Measurements from ENCODE around the gene MYO18B. TPM values are rescaled to one million over a fixed set of nuclear protein-coding genes. Genes with fewer than 3 reads are reported as not detected.

MYO18B gene
- total RNA-seq, 1 experiment from 2014 or later: not detected

GRCh38 chr22:25908212-25908611, 166.2 kb downstream of the MYO18B start:
- intact Hi-C loops (cut with micrococcal nuclease): no loop called here
- Histone ChIP-seq H4K20me1 (ENCODE audit: low read length) (no peaks in the 10 kb centered on the region), H3K9me3 (ENCODE audit: low read length) (no peaks in the 10 kb centered on the region), H2AFZ (ENCODE audit: low read length) (no peak overlapping the region), H3F3A (ENCODE audit: low read length, unreplicated experiment) (no peaks in the 10 kb centered on the region), H3K27ac (ENCODE audit: low read length) (no peak overlapping the region), H3K9me2 (replicated peaks; ENCODE audit: low read length) (no peaks in the 10 kb centered on the region), H3K9ac (ENCODE audit: low read length) (no peak overlapping the region), H3K4me2 (ENCODE audit: low read length) (no peak overlapping the region), H3K36me3 (ENCODE audit: low read depth, low read length) (no peaks in the 10 kb centered on the region), H3K79me2 (ENCODE audit: low read length) (no peaks in the 10 kb centered on the region), H3K27me3 (ENCODE audit: low read length) (no peaks in the 10 kb centered on the region; the same call in 1 of the 2 replicates), H3K4me3 (ENCODE audit: low read length) (no peak overlapping the region), H3K4me1 (ENCODE audit: insufficient read depth, low read length) (no peaks in the 10 kb centered on the region)
- no peak for ATAC-seq
- TF ChIP-seq EZH2 (IDR thresholded peaks at IDR 0.05; ENCODE audit: low read length, unreplicated experiment): no peak
- no peak for TF ChIP-seq CTCF (conservative IDR thresholded peaks at IDR 0.05; ENCODE audit: low read depth, low read length)
- no peak for DNase-seq
- BruUV-seq (replicated peaks): no TSS peak
- ChIA-PET POLR2A (ENCODE audit: unreplicated experiment) (no interaction called here), CTCF (no interaction called here)

GRCh38 chr22:25908755-25909154, 166.8 kb downstream of the MYO18B start:
- H3K27me3 ChIP-seq (ENCODE audit: low read length): no peaks in the 10 kb centered on the region; the same call in 1 of the 2 replicates
- no peak overlapping the region for H2AFZ ChIP-seq (ENCODE audit: low read length)
- H3F3A ChIP-seq (ENCODE audit: low read length, unreplicated experiment): no peaks in the 10 kb centered on the region
- H3K27ac ChIP-seq (ENCODE audit: low read length): no peak overlapping the region
- no peaks in the 10 kb centered on the region for H4K20me1 ChIP-seq (ENCODE audit: low read length)
- ChIA-PET CTCF (no interaction called here), POLR2A (ENCODE audit: unreplicated experiment) (no interaction called here)
- H3K4me2 ChIP-seq (ENCODE audit: low read length): no peak overlapping the region
- TF ChIP-seq EZH2 (IDR thresholded peaks at IDR 0.05; ENCODE audit: low read length, unreplicated experiment): no peak
- TF ChIP-seq CTCF (conservative IDR thresholded peaks at IDR 0.05; ENCODE audit: low read depth, low read length): no peak
- no peak for TF ChIP-seq EZH2phosphoT487 (IDR thresholded peaks at IDR 0.05; ENCODE audit: borderline replicate concordance, low read length)
- H3K79me2 ChIP-seq (ENCODE audit: low read length): no peaks in the 10 kb centered on the region
- no peaks in the 10 kb centered on the region for H3K36me3 ChIP-seq (ENCODE audit: low read depth, low read length)
- H3K9ac ChIP-seq (ENCODE audit: low read length): no peak overlapping the region
- DNase-seq: no peak
- no peaks in the 10 kb centered on the region for H3K4me1 ChIP-seq (ENCODE audit: insufficient read depth, low read length)
- BruUV-seq (replicated peaks): no TSS peak
- H3K9me3 ChIP-seq (ENCODE audit: low read length): no peaks in the 10 kb centered on the region
- intact Hi-C loops (cut with micrococcal nuclease): no loop called here
- no peak for ATAC-seq
- H3K4me3 ChIP-seq (ENCODE audit: low read length): no peak overlapping the region
- H3K9me2 ChIP-seq (replicated peaks; ENCODE audit: low read length): no peaks in the 10 kb centered on the region

GRCh38 chr22:25909614-25910387, 167.8 kb downstream of the MYO18B start:
- CTCF ChIA-PET: no interaction called here
- Histone ChIP-seq H3K9me2 (replicated peaks; ENCODE audit: low read length) (no peaks in the 10 kb centered on the region), H3K4me2 (ENCODE audit: low read length) (no peak overlapping the region), H3K27me3 (ENCODE audit: low read length) (no peaks in the 10 kb centered on the region; the same call in 1 of the 2 replicates), H2AFZ (ENCODE audit: low read length) (no peak overlapping the region), H3K4me1 (ENCODE audit: insufficient read depth, low read length) (no peaks in the 10 kb centered on the region), H3K4me3 (ENCODE audit: low read length) (no peak overlapping the region), H3K79me2 (ENCODE audit: low read length) (no peaks in the 10 kb centered on the region), H3K27ac (ENCODE audit: low read length) (no peak overlapping the region), H3K9me3 (ENCODE audit: low read length) (no peaks in the 10 kb centered on the region), H4K20me1 (ENCODE audit: low read length) (no peaks in the 10 kb centered on the region), H3K9ac (ENCODE audit: low read length) (no peak overlapping the region), H3F3A (ENCODE audit: low read length, unreplicated experiment) (no peaks in the 10 kb centered on the region), H3K36me3 (ENCODE audit: low read depth, low read length) (no peaks in the 10 kb centered on the region)
- intact Hi-C loops (cut with micrococcal nuclease): no loop called here
- DNase-seq (no peak), ATAC-seq (no peak)
- POLR2A ChIA-PET (ENCODE audit: unreplicated experiment): no interaction called here
- no TSS peak for BruUV-seq (replicated peaks)
- TF ChIP-seq CTCF (conservative IDR thresholded peaks at IDR 0.05; ENCODE audit: low read depth, low read length) (no peak), EZH2 (IDR thresholded peaks at IDR 0.05; ENCODE audit: low read length, unreplicated experiment) (no peak), EZH2phosphoT487 (IDR thresholded peaks at IDR 0.05; ENCODE audit: borderline replicate concordance, low read length) (no peak)

All from PC-3 (cell line).